ENCODE measurements around the gene STK32B. TPM values are rescaled to one million over a fixed set of nuclear protein-coding genes. Genes with fewer than 3 reads are reported as not detected.

Gene STK32B
- total and polyA plus RNA-seq, 10 donors, result 0.03 to 0.87 (median 0.36) TPM

GRCh38 chr4:5118091-5118786 is 67.0 kb downstream of the STK32B start:
- Histone ChIP-seq H3K4me3 (no peak overlapping the region), H3K9me3 (no peaks in the 10 kb centered on the region), H3K27ac (no peak overlapping the region), H3K4me1 (no peaks in the 10 kb centered on the region), H3K36me3 (no peaks in the 10 kb centered on the region), H3K27me3 (replicated peaks in 1 of 7) (no peaks in the 10 kb centered on the region)
- TF ChIP-seq POLR2AphosphoS5 (IDR thresholded peaks at IDR 0.05), result no peak
- no peak for TF ChIP-seq CTCF (IDR thresholded peaks at IDR 0.05 in 8 of 11, conservative IDR thresholded peaks at IDR 0.05 in 3 of 11)
- TF ChIP-seq POLR2A (IDR thresholded peaks at IDR 0.05), result no peak
- DNase-seq, result no peak
- intact Hi-C loops (cut with DNase I; ENCODE audit: low total_unique reads), result no loop called here
- WGBS, 5 donors, result 79 to 93% (median 89%) methylated on average over 6 of the region's 6 CpGs

GRCh38 chr4:5118994-5119835 is 67.9 kb downstream of the STK32B start:
- no peaks in the 10 kb centered on the region for H3K9me3 ChIP-seq
- no peaks in the 10 kb centered on the region for H3K36me3 ChIP-seq
- DNase-seq, result no peak
- H3K4me1 ChIP-seq, result no peaks in the 10 kb centered on the region
- H3K27ac ChIP-seq, result no peak overlapping the region
- TF ChIP-seq CTCF (IDR thresholded peaks at IDR 0.05 in 8 of 11, conservative IDR thresholded peaks at IDR 0.05 in 3 of 11) (no peak), POLR2A (IDR thresholded peaks at IDR 0.05) (no peak), POLR2AphosphoS5 (IDR thresholded peaks at IDR 0.05) (no peak)
- 75 to 84% (median 82%) methylated on average over 11 of the region's 11 CpGs for WGBS, 5 donors
- intact Hi-C loops (cut with DNase I; ENCODE audit: low total_unique reads), result no loop called here
- no peaks in the 10 kb centered on the region for H3K27me3 ChIP-seq (replicated peaks in 1 of 7)
- H3K4me3 ChIP-seq, result no peak overlapping the region

- 84 to 97% (median 90%) methylated on average over 10 of the region's 10 CpGs for WGBS, 5 donors
- DNase-seq, result no peak
- Histone ChIP-seq H3K4me1 (no peaks in the 10 kb centered on the region), H3K36me3 (no peaks in the 10 kb centered on the region), H3K9me3 (no peaks in the 10 kb centered on the region), H3K27ac (no peak overlapping the region), H3K27me3 (replicated peaks in 1 of 7) (peaks cover 0 to under 1% (median 0%) of the 10 kb centered on the region in 7 donors), H3K4me3 (no peak overlapping the region)
- TF ChIP-seq POLR2AphosphoS5 (IDR thresholded peaks at IDR 0.05) (no peak), CTCF (IDR thresholded peaks at IDR 0.05 in 8 of 11, conservative IDR thresholded peaks at IDR 0.05 in 3 of 11) (no peak), POLR2A (IDR thresholded peaks at IDR 0.05) (no peak)
- intact Hi-C loops (cut with DNase I; ENCODE audit: low total_unique reads), result no loop called here
Measured at GRCh38 chr4:5120067-5120466, 68.8 kb downstream of the STK32B start.

GRCh38 chr4:5120468-5120867 is 69.2 kb downstream of the STK32B start:
- no peak for DNase-seq
- Histone ChIP-seq H3K36me3 (no peaks in the 10 kb centered on the region), H3K4me1 (no peaks in the 10 kb centered on the region), H3K4me3 (no peak overlapping the region), H3K27me3 (replicated peaks in 1 of 7) (peaks cover 0 to 4% (median 0%) of the 10 kb centered on the region in 7 donors), H3K27ac (no peak overlapping the region), H3K9me3 (no peaks in the 10 kb centered on the region)
- 84 to 96% (median 90%) methylated on average over 1 of the region's 1 CpG for WGBS, 5 donors
- TF ChIP-seq POLR2A (IDR thresholded peaks at IDR 0.05), result no peak
- no peak for TF ChIP-seq CTCF (IDR thresholded peaks at IDR 0.05 in 8 of 11, conservative IDR thresholded peaks at IDR 0.05 in 3 of 11)
- no peak for TF ChIP-seq POLR2AphosphoS5 (IDR thresholded peaks at IDR 0.05)
- intact Hi-C loops (cut with DNase I; ENCODE audit: low total_unique reads), result no loop called here

Measured in spleen (tissue), 11 donors.